HepG2 (cell line): ENCODE data around the gene OSGIN1. TPM values are rescaled to one million over a fixed set of nuclear protein-coding genes. Genes with fewer than 3 reads are reported as not detected.

ENCODE experiments used
- ATAD3A ChIP-seq: sonication (generic); formaldehyde crosslinking; IDR thresholded peaks from 2 replicates; pipeline ENCODE4 v1.4.0; 2020; ENCODE audit warnings: missing genetic modification reagents
- ELF3 ChIP-seq: IDR thresholded peaks from 2 replicates; pipeline ENCODE4 v1.6.1; 2016; ENCODE audit warnings: missing genetic modification reagents, missing compliant biosample characterization
- GRHL1 ChIP-seq: sonication (generic); formaldehyde crosslinking; conservative IDR thresholded peaks from 2 replicates; pipeline ENCODE4 v1.8.0; 2022; ENCODE audit warnings: missing genetic modification reagents
- HMGXB3 ChIP-seq: sonication (generic); formaldehyde crosslinking; IDR thresholded peaks from 2 replicates; pipeline ENCODE4 v1.4.0; 2020; ENCODE audit warnings: missing genetic modification reagents, borderline replicate concordance
- MAFK ChIP-seq, 2 experiments: IDR thresholded peaks in 1 of 2; conservative IDR thresholded peaks in 1 of 2; 2 replicates each; pipeline ENCODE4 v1.6.1; 2011; ENCODE audit warnings: improper control_type of control experiment in 2 of 2, low read length in 2 of 2
- MEIS2 ChIP-seq: sonication (generic); formaldehyde crosslinking; IDR thresholded peaks from 2 replicates; pipeline ENCODE4 v1.9.0; 2021; ENCODE audit warnings: mild to moderate bottlenecking, missing genetic modification reagents
- MLX ChIP-seq: IDR thresholded peaks from 2 replicates; pipeline ENCODE4 v1.6.1; 2016
- MTA1 ChIP-seq: sonication (generic); formaldehyde crosslinking; IDR thresholded peaks from 2 replicates; pipeline ENCODE4 v1.4.0; 2020; ENCODE audit warnings: missing genetic modification reagents, mild to moderate bottlenecking, borderline replicate concordance
- POLR2A ChIP-seq, 2 experiments: IDR thresholded peaks; 2 replicates each; pipeline ENCODE4 v1.6.1; 2011; ENCODE audit warnings: low read depth in 2 of 2, low read length in 2 of 2, mild to moderate bottlenecking in 1 of 2, moderate library complexity in 1 of 2; ENCODE audit not compliant: insufficient read depth in 1 of 2
- RXRB ChIP-seq: IDR thresholded peaks from 2 replicates; pipeline ENCODE4 v1.6.1; 2016; ENCODE audit warnings: borderline replicate concordance, missing genetic modification reagents, missing compliant biosample characterization
- ZC3H13 ChIP-seq: sonication (generic); formaldehyde crosslinking; IDR thresholded peaks from 2 replicates; pipeline ENCODE4 v1.8.1; 2023; ENCODE audit warnings: mild to moderate bottlenecking, missing genetic modification reagents, moderate library complexity
- ZC3H4 ChIP-seq: sonication (generic); formaldehyde crosslinking; IDR thresholded peaks from 2 replicates; pipeline ENCODE4 v1.4.0; 2020; ENCODE audit warnings: missing genetic modification reagents, borderline replicate concordance
- ZFP36 ChIP-seq: fragments of 150-350 bp; IDR thresholded peaks from 2 replicates; pipeline ENCODE4 v1.6.1; 2018; ENCODE audit warnings: borderline replicate concordance, low read length, low read depth; ENCODE audit not compliant: partially characterized antibody
- ZNF10 ChIP-seq: sonication (generic); formaldehyde crosslinking; IDR thresholded peaks from 2 replicates; pipeline ENCODE4 v1.4.0; 2020; ENCODE audit warnings: mild to moderate bottlenecking, low read depth, missing genetic modification reagents, borderline replicate concordance
- ZNF205 ChIP-seq: IDR thresholded peaks from 2 replicates; pipeline ENCODE4 v1.6.1; 2018; ENCODE audit warnings: missing biosample characterization, missing genetic modification reagents
- ZNF24 ChIP-seq: fragments of 450-650 bp; IDR thresholded peaks from 2 replicates; pipeline ENCODE4 v1.6.1; 2017; ENCODE audit warnings: antibody characterized with exemption, mild to moderate bottlenecking
- ZNF839 ChIP-seq: sonication (generic); formaldehyde crosslinking; IDR thresholded peaks from 2 replicates; pipeline ENCODE4 v1.4.0; 2020; ENCODE audit warnings: missing genetic modification reagents, mild to moderate bottlenecking, borderline replicate concordance
- polyA plus RNA-seq, 8 experiments: library from polyadenylated mRNA; depleted of rRNA in 3 of 8; stranded (reverse) in 7 of 8; unstranded in 1 of 8; fragments of >200 nt; fragmentation: Illumina TruSeq in 4 of 8; extraction: Trizol in 4 of 8; gene quantifications; 2 replicates each; pipeline versions ENCODE4 v1.2.1 to v1.2.3, GENCODE V29; 2011 to 2016; ENCODE audit warnings: low read depth in 4 of 8, missing spikeins in 1 of 8, mixed read lengths in 1 of 8; ENCODE audit not compliant: insufficient read depth in 1 of 8
- total RNA-seq, 5 experiments: library from RNA; depleted of rRNA; stranded (reverse); fragments of >200 nt; fragmentation: Illumina TruSeq; extraction: Trizol; gene quantifications; 2 replicates each; pipeline ENCODE4 v1.2.3, GENCODE V29; 2016; ENCODE audit warnings: low read depth in 1 of 5
- TF ChIP-seq, protein P1 (sequence below): sonication (generic); formaldehyde crosslinking; IDR thresholded peaks from 2 replicates; pipeline ENCODE4 v1.4.0; 2020; ENCODE audit warnings: missing genetic modification reagents
- TF ChIP-seq, protein P2 (sequence below): sonication (generic); formaldehyde crosslinking; IDR thresholded peaks from 2 replicates; pipeline ENCODE4 v1.4.0; 2020; ENCODE audit warnings: missing genetic modification reagents, borderline replicate concordance
- TF ChIP-seq, protein P3 (sequence below): IDR thresholded peaks from 2 replicates; pipeline ENCODE4 v1.6.1; 2012; ENCODE audit warnings: inconsistent platforms

The OSGIN1 gene
- total and polyA plus RNA-seq, 2 of the 13 experiments (the other 11 are each of a cell fraction or from before 2014, with no cell fraction given) = 20.5 to 27.1 TPM

DNA sequence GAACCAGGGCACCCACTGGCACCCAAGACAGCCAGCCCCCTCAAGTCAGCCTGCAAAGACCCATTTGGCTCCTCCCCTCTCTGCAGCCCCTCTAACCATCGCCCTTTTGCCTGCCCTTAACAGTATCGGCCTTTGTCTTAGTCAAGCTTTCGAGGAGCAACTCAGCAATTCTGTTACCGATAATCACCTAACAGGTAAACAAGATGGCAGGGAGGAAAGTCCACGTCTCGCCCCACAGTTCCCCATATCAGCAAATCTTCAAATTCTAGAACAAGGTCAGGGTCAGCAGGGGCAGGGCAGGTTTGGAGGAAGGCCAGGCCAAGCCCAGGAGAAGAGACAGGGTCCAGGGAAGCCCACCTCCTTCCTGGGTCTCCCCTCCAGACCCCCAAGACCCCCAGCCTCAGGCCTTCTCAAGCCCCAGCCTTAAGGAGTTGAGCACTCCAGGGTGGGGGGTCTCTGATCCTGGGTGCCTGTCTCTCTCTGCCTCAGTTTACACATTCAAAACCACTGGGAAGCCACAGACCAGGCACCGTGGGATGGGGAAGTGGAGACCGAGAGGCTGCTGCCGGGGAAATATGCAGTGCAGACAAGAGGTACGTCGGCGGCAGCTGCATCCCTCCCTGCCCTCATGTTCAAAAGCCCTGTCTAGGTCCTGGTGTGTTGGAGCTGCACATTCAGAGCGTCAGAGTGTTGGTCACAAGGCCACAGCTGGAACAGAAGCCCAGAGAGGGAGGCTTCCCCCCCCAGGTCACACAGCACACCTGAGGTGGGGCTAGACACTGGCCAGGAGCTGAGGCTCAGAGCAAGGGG, 3.9 kb upstream of the OSGIN1 start (continued):
- TF ChIP-seq MLX (CRISPR knock-in tag) (peak; percentile 66; the same call in 1 of the 2 replicates), ZNF24 (no peak), MEIS2 (0 out of 2 replicates have a peak, but pooled peaks have one; percentile 41), ZFP36 (peak; percentile 75), ZNF839 (peak; percentile 37; the same call in 1 of the 2 replicates), RXRB (CRISPR knock-in tag) (peak; percentile 97), ATAD3A (CRISPR knock-in tag) (no peak), POLR2A (IDR thresholded peaks at IDR 0.05; ENCODE audit: insufficient read depth in 1 of 2, low read depth in 2 of 2, low read length in 2 of 2) (no peak), ZC3H4 (CRISPR knock-in tag) (no peak), ZC3H13 (CRISPR knock-in tag) (no peak), ELF3 (peak; percentile 54; the same call in 1 of the 2 replicates), GRHL1 (CRISPR knock-in tag) (no peak), ZNF10 (CRISPR knock-in tag) (no peak), HMGXB3 (CRISPR knock-in tag) (0 out of 2 replicates have a peak, but pooled peaks have one; percentile 45), MAFK (conservative IDR thresholded peaks at IDR 0.05 in 1 of 2, IDR thresholded peaks at IDR 0.05 in 1 of 2; ENCODE audit: low read length in 2 of 2) (peak; percentile 64 to 75), ZNF205 (peak; percentile 88), MTA1 (CRISPR knock-in tag) (peak; percentile 81)
- TF ChIP-seq, protein P1, sequence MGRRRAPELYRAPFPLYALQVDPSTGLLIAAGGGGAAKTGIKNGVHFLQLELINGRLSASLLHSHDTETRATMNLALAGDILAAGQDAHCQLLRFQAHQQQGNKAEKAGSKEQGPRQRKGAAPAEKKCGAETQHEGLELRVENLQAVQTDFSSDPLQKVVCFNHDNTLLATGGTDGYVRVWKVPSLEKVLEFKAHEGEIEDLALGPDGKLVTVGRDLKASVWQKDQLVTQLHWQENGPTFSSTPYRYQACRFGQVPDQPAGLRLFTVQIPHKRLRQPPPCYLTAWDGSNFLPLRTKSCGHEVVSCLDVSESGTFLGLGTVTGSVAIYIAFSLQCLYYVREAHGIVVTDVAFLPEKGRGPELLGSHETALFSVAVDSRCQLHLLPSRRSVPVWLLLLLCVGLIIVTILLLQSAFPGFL (CRISPR knock-in tag) = no peak
- TF ChIP-seq, protein P2, sequence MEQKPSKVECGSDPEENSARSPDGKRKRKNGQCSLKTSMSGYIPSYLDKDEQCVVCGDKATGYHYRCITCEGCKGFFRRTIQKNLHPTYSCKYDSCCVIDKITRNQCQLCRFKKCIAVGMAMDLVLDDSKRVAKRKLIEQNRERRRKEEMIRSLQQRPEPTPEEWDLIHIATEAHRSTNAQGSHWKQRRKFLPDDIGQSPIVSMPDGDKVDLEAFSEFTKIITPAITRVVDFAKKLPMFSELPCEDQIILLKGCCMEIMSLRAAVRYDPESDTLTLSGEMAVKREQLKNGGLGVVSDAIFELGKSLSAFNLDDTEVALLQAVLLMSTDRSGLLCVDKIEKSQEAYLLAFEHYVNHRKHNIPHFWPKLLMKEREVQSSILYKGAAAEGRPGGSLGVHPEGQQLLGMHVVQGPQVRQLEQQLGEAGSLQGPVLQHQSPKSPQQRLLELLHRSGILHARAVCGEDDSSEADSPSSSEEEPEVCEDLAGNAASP = peak; percentile 90; the same call in 1 of the 2 replicates
- TF ChIP-seq, protein P3, sequence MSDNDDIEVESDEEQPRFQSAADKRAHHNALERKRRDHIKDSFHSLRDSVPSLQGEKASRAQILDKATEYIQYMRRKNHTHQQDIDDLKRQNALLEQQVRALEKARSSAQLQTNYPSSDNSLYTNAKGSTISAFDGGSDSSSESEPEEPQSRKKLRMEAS = peak; percentile 46
